Stimulated activated CD4-positive, alpha-beta T cell treated with anti-CD3 and anti-CD28 coated beads, TNF-alpha, amount 100 ng/mL, for 48 hours (primary cell): ENCODE results near the gene PAF1.

Experiments used
- DNase-seq, 3 donors: peaks; one replicate each; pipeline ENCODE4 v3.0.0-alpha.2; 2020; ENCODE audit warnings: low read depth in 3 of 3

The PAF1 gene

GRCh38 chr19:39390751-39391437 is at the start of gene PAF1, which contains the start of gene MED29:
PAF1 (minus strand) TSS chr19:39391106; CDS start chr19:39390864, 242 bp downstream.
MED29 (plus strand) TSS chr19:39391378; CDS start chr19:39391423, 45 bp downstream.
- peak; percentile 86 to 96 (median 89) for DNase-seq

DNA sequence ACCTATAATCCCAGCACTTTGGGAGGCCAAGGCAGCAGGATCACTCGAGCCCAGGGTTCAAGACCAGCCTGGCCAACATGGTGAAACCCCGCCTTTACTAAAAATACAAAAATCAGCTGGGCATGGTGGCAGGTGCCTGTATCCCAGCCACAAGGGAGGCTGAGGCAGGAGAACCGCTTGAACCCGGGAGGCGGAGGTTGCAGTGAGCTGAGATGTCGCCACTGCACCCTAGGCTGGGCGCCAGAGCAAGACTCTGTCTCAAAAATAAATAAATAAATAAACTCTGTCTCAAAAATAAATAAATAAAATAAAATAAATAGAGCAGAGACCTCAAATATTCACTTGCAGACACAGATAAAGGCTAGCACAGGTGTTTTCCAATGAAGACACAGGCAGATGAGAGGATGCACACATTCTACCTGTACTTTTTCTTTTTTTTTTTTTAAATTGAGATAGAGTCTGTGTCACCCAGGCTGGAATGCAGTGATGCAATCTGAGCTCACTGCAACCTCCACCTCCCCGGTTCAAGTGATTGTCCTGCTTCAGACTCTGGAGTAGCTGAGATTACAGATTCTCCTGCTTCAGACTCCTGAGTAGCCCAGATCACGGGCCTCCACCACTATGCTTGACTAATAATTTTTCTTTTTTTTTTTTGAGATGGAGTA is 47.5 kb upstream of the PAF1 start:
- DNase-seq: no peak

DNA sequence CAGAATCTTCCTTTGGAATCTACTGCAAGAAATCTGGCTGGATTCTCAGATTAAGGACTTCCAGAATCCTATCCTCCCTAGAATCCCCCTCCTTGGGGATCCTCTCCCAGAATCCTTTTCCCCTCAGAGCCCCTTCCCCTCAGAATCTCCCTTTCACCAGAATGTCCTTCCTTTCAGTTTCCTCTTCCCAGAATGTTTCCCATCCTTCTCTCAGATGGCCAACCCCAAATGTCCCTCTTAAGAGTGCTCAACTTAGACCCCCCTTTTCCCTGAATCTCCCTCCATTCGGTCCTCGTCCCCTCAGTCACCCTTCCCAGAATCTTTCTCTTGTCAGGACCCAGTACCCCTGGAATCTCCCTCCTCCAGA is 45.4 kb upstream of the PAF1 start:
- no peak for DNase-seq

- DNase-seq: peak; percentile 99 to 100 (median 99)
Measured at GRCh38 chr19:39435499-39436349, 44.8 kb upstream of the PAF1 start, which contains the start of gene RPS16. RPS16 (minus strand) TSS chr19:39435949; CDS start chr19:39435895, 54 bp downstream.

DNA sequence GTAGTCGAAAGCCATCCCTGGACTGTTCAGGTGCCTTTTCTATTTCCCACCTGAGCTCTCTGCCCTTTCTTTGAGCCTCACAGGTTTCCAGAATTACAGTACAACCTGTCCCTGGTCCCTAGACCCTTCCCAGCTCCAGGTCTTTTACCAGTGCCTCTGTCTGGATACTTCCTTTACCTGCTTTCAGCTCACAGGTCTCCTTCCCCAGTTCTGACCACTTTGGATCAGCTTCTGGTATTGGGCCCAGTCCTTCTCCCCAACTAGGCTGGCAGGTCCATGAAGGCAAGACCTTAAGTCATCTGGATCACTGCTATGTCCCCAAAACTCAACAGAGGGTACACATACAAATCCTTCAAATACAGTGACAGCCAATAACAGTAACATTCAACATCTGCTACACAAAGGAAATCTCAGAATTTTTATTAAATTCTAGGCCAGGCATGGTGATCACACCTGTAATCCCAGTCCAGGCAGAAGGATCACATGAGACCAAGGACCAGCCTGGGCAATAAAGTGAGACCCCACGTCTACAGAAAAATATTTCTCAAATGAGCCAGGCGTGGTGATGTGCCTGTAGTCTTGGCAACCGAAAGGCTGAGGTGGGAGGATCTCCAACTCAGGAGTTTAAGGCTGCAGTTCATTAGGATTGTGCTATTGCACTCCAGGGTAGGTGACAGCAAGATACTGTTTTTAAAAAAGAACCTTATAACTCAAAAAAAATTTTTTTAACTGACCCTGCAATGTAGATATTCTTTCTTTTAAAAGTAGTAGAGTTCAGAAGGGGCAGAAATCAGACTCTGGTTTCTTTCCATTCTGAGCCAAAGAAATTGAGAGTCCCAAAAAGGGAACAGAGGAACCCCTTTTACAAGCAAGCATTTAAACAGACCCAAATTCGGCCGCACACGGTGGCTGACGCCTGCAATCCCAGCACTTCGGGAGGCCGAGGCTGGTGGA is 43.5 kb upstream of the PAF1 start:
- no peak for DNase-seq

- DNase-seq: no peak
Measured at GRCh38 chr19:39433480-39434079, 42.7 kb upstream of the PAF1 start.

GRCh38 chr19:39432677-39433025 is 41.7 kb upstream of the PAF1 start:
- DNase-seq: no peak

DNA sequence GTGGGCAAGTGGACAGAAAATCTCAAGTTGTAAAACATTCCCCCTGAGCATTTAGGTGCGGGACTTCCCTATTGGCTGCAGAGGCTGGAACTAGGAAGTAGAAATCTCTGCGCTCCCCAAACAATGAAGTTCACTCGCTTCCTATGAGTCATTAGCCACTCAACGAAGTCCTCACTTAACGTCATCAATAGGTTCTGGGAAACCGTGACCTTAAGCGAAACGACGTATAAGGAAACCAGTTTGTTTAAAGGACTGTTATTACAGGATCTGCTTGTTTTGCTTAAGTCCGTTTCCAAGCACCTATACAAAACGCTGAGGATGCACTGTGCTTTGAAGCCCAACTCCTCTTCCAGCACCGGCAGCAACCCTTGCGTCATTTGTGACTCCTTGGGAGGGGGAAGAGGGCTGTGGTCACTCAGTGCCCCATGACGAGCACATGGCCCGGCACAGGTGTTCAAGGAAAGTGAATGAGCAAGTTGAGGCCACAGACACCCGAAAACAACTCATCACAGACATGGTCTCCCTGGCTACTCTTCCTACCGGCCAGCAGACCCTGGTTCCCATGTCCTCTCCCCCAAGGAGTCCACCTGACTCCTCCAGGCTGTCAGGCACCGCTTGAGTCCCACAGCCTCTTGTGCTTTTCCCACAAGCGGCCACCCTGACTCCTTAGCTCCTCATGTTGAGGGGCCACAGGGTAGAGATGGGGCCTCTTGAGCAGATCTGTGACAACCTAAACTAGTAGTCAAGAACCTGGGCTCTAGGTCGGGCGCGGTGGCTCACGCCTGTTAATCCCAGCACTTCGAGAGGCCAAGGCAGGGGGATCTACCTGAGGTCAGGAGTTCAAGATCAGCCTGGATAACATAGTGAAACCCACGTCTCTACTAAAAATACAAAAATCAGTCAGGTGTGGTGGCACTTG is 40.0 kb upstream of the PAF1 start:
- peak in 2 of 3 donors; percentile 53 to 67 for DNase-seq

GRCh38 chr19:39428283-39429112 is 37.6 kb upstream of the PAF1 start:
- DNase-seq: no peak

DNA sequence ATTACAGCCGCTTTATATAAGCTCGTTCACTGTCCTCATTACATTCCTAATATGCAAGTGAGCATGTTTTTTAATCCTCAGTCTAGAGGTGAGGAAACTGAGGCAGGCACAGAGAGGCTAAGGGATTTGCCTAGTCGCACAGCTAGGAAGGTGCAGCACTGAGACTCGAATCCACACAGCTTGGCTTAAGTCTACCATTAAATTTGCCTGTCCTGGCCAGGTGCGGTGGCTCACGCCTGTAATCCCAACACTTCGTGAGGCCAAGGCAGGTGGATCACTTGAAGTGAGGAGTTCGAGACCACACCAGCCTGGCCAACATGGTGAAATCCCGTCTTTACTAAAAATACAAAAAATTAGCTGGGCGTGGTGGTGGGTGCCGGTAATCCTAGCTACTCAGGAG is 36.8 kb upstream of the PAF1 start:
- DNase-seq: no peak

DNA sequence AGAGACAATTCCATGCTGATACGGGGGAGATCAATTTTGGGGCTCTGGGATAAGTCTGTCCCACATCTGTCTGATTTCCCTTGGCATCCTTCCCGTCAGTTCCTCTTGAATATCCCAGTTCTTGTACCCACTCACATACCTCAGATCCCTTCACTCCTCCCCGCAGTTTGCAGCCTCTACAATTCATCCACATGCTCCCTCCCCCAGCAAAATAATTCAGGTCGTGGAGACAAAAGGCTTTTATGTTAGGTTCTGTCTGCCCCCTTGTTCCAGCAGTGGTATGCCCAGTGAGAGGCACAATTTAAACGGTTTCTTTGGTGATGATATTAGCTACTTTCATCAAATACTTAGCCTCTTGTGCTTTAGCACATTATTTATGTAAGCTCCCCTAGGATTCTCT is 35.3 kb upstream of the PAF1 start:
- no peak for DNase-seq

GRCh38 chr19:39425744-39426143 is 34.8 kb upstream of the PAF1 start:
- no peak for DNase-seq

GRCh38 chr19:39424934-39425333 is 34.0 kb upstream of the PAF1 start:
- DNase-seq: no peak

- DNase-seq: no peak
Measured at GRCh38 chr19:39423258-39424086, 32.6 kb upstream of the PAF1 start.

GRCh38 chr19:39422020-39422419 is 31.1 kb upstream of the PAF1 start:
- no peak for DNase-seq

DNA sequence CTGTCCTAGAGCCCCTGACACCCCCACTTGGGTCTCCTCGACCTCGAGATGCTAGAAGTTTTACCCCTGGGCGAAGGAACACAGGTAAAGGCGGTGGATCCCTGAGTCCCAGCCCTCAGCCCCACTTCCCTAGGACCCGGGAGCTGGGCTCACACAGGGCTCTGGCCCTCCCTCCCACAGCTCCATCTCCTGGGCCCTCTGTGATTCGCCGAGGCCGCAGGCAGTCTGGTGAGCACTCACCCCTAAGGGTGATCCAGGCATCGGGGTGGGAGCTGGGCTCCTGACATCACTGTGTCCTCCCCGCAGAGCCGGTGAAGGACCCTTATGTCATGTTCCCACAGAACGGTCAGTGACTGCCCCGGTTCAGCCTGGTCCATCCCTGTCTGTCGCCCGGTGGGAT is 29.9 kb upstream of the PAF1 start:
- no peak for DNase-seq

- no peak for DNase-seq
Measured at GRCh38 chr19:39419003-39419402, 28.1 kb upstream of the PAF1 start.
